Pericardium fibroblast (primary cell): Measurements from ENCODE around the gene FNDC3A. TPM values are rescaled to one million over a fixed set of nuclear protein-coding genes. Genes with fewer than 3 reads are reported as not detected.

Experiments used
- total RNA-seq: library from RNA; depleted of rRNA; stranded (reverse); fragments of >200 nt; gene quantifications from 2 replicates; pipeline ENCODE4 v1.2.3, GENCODE V29; 2015

Gene FNDC3A, protein sequence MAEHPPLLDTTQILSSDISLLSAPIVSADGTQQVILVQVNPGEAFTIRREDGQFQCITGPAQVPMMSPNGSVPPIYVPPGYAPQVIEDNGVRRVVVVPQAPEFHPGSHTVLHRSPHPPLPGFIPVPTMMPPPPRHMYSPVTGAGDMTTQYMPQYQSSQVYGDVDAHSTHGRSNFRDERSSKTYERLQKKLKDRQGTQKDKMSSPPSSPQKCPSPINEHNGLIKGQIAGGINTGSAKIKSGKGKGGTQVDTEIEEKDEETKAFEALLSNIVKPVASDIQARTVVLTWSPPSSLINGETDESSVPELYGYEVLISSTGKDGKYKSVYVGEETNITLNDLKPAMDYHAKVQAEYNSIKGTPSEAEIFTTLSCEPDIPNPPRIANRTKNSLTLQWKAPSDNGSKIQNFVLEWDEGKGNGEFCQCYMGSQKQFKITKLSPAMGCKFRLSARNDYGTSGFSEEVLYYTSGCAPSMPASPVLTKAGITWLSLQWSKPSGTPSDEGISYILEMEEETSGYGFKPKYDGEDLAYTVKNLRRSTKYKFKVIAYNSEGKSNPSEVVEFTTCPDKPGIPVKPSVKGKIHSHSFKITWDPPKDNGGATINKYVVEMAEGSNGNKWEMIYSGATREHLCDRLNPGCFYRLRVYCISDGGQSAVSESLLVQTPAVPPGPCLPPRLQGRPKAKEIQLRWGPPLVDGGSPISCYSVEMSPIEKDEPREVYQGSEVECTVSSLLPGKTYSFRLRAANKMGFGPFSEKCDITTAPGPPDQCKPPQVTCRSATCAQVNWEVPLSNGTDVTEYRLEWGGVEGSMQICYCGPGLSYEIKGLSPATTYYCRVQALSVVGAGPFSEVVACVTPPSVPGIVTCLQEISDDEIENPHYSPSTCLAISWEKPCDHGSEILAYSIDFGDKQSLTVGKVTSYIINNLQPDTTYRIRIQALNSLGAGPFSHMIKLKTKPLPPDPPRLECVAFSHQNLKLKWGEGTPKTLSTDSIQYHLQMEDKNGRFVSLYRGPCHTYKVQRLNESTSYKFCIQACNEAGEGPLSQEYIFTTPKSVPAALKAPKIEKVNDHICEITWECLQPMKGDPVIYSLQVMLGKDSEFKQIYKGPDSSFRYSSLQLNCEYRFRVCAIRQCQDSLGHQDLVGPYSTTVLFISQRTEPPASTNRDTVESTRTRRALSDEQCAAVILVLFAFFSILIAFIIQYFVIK
- total RNA-seq, result 25.8 and 28.9 TPM in 2 replicates

DNA sequence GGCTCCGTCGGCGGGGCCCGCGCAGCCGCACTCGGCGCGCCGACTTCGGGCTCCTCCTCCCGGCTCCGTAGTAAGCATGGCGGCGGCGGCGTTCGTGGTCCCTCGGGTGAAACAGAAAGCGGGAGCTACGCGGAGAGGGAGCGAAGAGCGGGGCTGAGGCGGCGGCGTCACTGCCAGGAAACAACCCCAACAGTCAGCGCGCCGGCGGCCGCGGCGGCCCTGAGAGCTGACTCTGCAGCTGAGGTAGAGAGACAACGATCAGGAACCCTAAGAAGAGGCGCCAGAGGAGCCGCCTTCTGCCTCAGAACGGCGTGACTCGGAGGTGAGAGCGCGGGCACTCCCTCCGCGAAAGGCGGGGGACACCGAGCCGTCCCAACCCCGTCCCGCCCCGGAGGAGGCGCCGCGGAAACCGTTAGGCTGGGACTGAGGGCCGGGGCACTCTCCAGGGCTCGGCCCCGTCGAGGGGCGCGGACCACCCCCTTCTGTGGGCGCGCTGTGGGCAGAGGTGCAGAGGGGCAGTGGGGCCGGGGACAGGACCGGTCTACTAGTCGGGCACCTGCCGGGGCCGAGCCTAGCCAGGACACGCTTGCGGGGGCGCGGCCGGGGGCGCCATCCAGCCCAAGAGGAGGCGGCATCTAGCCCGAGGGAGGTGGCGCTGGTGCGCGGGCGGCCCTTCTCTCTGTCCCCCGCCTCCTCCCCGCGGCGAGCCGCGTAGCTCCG is at the start of gene FNDC3A:
Gene FNDC3A (plus strand): TSS at position 57 of the 720 bp plus-strand sequence. CDS start 30,279 bp downstream, outside the sequence.

DNA sequence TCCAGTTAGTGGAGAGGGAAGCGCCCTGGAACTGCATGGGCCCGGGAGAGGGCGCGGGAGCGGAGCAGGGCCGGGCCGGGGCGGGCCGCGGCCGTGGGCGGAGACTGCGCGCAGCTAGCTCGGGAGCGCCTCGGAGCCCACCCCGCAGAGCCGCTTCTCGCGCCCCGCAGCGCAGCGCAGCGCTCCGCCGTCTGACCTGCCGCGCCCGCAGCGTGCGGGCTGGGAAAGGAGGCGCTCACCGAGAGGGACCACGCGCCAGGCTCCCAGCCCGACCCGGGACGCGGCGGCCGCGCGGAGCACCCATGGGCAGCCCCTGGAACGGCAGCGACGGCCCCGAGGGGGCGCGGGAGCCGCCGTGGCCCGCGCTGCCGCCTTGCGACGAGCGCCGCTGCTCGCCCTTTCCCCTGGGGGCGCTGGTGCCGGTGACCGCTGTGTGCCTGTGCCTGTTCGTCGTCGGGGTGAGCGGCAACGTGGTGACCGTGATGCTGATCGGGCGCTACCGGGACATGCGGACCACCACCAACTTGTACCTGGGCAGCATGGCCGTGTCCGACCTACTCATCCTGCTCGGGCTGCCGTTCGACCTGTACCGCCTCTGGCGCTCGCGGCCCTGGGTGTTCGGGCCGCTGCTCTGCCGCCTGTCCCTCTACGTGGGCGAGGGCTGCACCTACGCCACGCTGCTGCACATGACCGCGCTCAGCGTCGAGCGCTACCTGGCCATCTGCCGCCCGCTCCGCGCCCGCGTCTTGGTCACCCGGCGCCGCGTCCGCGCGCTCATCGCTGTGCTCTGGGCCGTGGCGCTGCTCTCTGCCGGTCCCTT is 244.5 kb downstream of the FNDC3A start, which contains the start of gene MLNR:
Gene MLNR (plus strand): TSS at position 303 of the 820 bp plus-strand sequence. CDS start 0 bp downstream, at position 303.

DNA sequence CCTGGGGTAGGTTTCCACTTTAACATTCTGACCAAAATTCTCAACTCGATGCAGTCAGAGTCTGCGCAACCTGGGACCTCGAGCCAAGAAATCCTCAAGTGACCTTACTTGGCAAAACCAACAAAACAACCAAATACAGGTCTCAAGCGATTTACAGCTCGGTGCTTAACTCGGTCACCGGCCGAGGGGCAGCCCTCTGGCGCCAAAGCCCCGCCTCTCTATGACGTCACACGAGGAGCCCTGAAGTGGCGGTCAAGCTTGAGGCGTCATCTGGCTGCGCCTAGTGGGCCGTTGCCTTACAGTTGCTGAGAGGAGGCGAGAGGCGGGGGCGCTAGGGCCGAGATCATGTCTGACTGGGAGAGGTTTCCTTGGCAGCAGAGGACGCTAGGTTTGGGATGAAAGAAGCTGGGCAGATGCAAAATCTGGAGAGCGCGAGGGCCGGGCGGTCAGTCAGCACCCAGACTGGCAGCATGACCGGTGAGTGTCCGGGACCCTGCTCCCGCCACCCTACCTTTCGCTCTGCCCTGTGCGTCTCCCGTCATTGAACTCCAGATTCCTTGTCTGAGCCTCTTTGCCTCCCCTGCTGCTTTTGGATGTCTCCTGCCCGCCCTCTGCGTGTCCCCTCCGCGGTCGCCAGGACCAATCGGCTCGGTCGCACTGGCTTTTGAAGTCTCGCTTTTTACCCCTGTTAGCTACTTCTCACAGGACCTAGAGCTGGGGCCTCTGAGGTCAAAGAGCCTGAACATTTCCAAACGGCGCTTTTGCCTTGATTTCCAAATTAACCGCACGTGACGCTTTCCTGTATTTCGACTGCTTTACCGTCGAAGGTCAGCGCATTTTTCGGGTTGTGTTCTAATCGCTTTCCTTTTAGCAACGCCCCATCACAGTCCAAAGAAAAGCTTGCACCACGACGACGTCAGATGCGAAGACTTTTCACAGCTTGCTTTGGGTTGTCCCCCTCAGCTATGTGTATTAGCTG is 272.2 kb downstream of the FNDC3A start, which contains the start of gene CDADC1:
Gene CDADC1 (plus strand): TSS at position 283 of the 979 bp plus-strand sequence. CDS start 113 bp downstream, at position 396.

Other genes starting within 250 kb of the FNDC3A start
- gene MLNR, start 244.4 kb downstream of the FNDC3A start, total RNA-seq, result not detected in 2 replicates